Stomach (tissue), 4 donors: ENCODE results near the gene HTR3E.

ENCODE experiments used
- CTCF ChIP-seq, 7 experiments: fragments of 450-650 bp in 4 of 7; fragments of 200-600 bp in 3 of 7; sonication (generic) in 3 of 7; IDR thresholded peaks; one replicate each; pipeline ENCODE4 v1.5.1; 2016 to 2019; ENCODE audit warnings: antibody characterized with exemption in 7 of 7, control low read depth in 2 of 7, mild to moderate bottlenecking in 1 of 7
- EP300 ChIP-seq: sonication (generic); formaldehyde crosslinking; IDR thresholded peaks from one replicate; pipeline ENCODE4 v1.6.1; 2017; ENCODE audit warnings: antibody characterized with exemption
- POLR2A ChIP-seq, 4 donors: fragments of 450-650 bp; IDR thresholded peaks; one replicate each; pipeline ENCODE4 v1.6.1; 2016; ENCODE audit warnings: antibody characterized with exemption in 4 of 4, control low read depth in 2 of 4, mild to moderate bottlenecking in 1 of 4, moderate library complexity in 1 of 4
- POLR2AphosphoS5 ChIP-seq, 3 donors: sonication (generic); formaldehyde crosslinking; IDR thresholded peaks; one replicate each; pipeline ENCODE4 v1.6.1; 2016; ENCODE audit warnings: antibody characterized with exemption in 3 of 3

DNA sequence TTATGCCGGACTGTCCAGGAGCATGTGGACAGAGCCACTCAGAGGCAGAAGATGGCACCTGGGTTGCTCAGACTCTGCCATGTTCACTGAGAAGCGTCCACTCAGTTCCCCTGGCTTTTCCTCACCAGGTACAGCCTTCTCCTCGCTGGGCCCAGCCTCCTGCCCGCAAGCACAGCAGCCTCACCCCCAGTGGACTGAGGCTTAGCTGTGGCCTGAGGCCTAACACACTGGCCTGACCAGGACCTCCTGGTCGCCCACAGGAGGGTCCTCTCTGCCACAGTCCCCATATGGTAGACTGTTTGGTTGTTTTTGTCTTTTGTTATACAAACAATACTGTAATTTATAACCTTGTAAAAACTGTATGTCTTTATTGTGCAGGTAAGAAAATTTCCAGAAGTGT lies 28.5 kb upstream of the HTR3E start:
- TF ChIP-seq POLR2AphosphoS5 (IDR thresholded peaks at IDR 0.05) (no peak), CTCF (IDR thresholded peaks at IDR 0.05) (no peak), POLR2A (IDR thresholded peaks at IDR 0.05) (no peak), EP300 (no peak)
